WERI-Rb-1 (cell line): Measurements from ENCODE around the gene DNLZ.
A peak's percentile ranks its signal among the peaks of the same experiment; 100 is the strongest.

Experiments
- DNase-seq: peaks from one replicate; pipeline ENCODE4 v3.0.0-alpha.2; 2020
- H3K27ac ChIP-seq: fragments of 250-450 bp; sonication (Bioruptor Pico); 2 replicates; pipeline ENCODE4 v1.5.1; 2020; ENCODE audit warnings: mild to moderate bottlenecking, moderate library complexity
- H3K27me3 ChIP-seq: fragments of 250-450 bp; sonication (Bioruptor Pico); 2 replicates; pipeline ENCODE4 v1.5.1; 2021; ENCODE audit warnings: mild to moderate bottlenecking, low read depth, moderate library complexity; ENCODE audit not compliant: insufficient read depth, severe bottlenecking
- H3K36me3 ChIP-seq: fragments of 250-450 bp; sonication (Bioruptor Pico); 2 replicates; pipeline ENCODE4 v1.5.1; 2020; ENCODE audit warnings: mild to moderate bottlenecking, moderate library complexity
- H3K4me3 ChIP-seq: 2 replicates; pipeline ENCODE4 v1.5.1; 2011; ENCODE audit warnings: low read depth, mild to moderate bottlenecking, control low read depth, low read length
- H3K9me3 ChIP-seq: fragments of 250-450 bp; sonication (Bioruptor Pico); 2 replicates; pipeline ENCODE4 v1.5.1; 2021; ENCODE audit warnings: mild to moderate bottlenecking, moderate library complexity; ENCODE audit not compliant: severe bottlenecking
- CTCF ChIP-seq: IDR thresholded peaks from 2 replicates; pipeline ENCODE4 v1.5.1; 2011; ENCODE audit warnings: low read depth, mild to moderate bottlenecking, control low read depth, inconsistent platforms, low read length

Gene DNLZ

GRCh38 chr9:136341042-136341655, 22.4 kb downstream of the DNLZ start:
- H3K9me3 ChIP-seq: no peaks in the 10 kb centered on the region
- H3K27ac ChIP-seq: no peak overlapping the region; the same call in none of the 2 replicates
- no peak overlapping the region for H3K4me3 ChIP-seq
- no peak for DNase-seq
- peaks cover 80% of the 10 kb centered on the region for H3K36me3 ChIP-seq
- no peak for TF ChIP-seq CTCF
- H3K27me3 ChIP-seq: no peaks in the 10 kb centered on the region

GRCh38 chr9:136340356-136341041, 23.0 kb downstream of the DNLZ start:
- no peak overlapping the region for H3K4me3 ChIP-seq
- no peaks in the 10 kb centered on the region for H3K27me3 ChIP-seq
- H3K9me3 ChIP-seq: no peaks in the 10 kb centered on the region
- H3K36me3 ChIP-seq: peaks cover 86% of the 10 kb centered on the region
- no peak overlapping the region; the same call in none of the 2 replicates for H3K27ac ChIP-seq
- DNase-seq: no peak
- no peak for TF ChIP-seq CTCF

- peaks cover 87% of the 10 kb centered on the region for H3K36me3 ChIP-seq
Observed at GRCh38 chr9:136339958-136340310, 23.6 kb downstream of the DNLZ start.

GRCh38 chr9:136339173-136339957, 24.2 kb downstream of the DNLZ start:
- Histone ChIP-seq H3K27me3 (no peaks in the 10 kb centered on the region), H3K9me3 (no peaks in the 10 kb centered on the region), H3K36me3 (peaks cover 87% of the 10 kb centered on the region), H3K4me3 (no peak overlapping the region), H3K27ac (peak overlapping the region; percentile 59)
- DNase-seq: peak; percentile 89
- TF ChIP-seq CTCF: peak; percentile 94

More at GRCh38 chr9:136339958-136340310, 23.6 kb downstream of the DNLZ start:
- no peak for TF ChIP-seq CTCF
- no peak for DNase-seq
- Histone ChIP-seq H3K27ac (peak overlapping the region; percentile 59), H3K27me3 (no peaks in the 10 kb centered on the region), H3K4me3 (no peak overlapping the region), H3K9me3 (no peaks in the 10 kb centered on the region)

GRCh38 chr9:136338511-136338910, 25.0 kb downstream of the DNLZ start:
- H3K36me3 ChIP-seq: peaks cover 87% of the 10 kb centered on the region
- H3K27me3 ChIP-seq: no peaks in the 10 kb centered on the region
- H3K9me3 ChIP-seq: no peaks in the 10 kb centered on the region
- H3K27ac ChIP-seq: peak overlapping the region; percentile 59
- TF ChIP-seq CTCF: no peak
- H3K4me3 ChIP-seq: no peak overlapping the region
- DNase-seq: no peak
